CD4-positive, alpha-beta T cell treated with Interleukin-15 for 4 hours (primary cell): ENCODE data around the gene RIPOR1.
"Not testable (repeated sequence)": the region's sequence is repeated elsewhere in the genome, so short reads cannot be mapped to it uniquely, and the experiment has no call there.

Source experiments
- DNase-seq: peaks from one replicate; pipeline ENCODE4 v3.0.0-alpha.2; 2020; ENCODE audit warnings: low spot score

The RIPOR1 gene

DNA sequence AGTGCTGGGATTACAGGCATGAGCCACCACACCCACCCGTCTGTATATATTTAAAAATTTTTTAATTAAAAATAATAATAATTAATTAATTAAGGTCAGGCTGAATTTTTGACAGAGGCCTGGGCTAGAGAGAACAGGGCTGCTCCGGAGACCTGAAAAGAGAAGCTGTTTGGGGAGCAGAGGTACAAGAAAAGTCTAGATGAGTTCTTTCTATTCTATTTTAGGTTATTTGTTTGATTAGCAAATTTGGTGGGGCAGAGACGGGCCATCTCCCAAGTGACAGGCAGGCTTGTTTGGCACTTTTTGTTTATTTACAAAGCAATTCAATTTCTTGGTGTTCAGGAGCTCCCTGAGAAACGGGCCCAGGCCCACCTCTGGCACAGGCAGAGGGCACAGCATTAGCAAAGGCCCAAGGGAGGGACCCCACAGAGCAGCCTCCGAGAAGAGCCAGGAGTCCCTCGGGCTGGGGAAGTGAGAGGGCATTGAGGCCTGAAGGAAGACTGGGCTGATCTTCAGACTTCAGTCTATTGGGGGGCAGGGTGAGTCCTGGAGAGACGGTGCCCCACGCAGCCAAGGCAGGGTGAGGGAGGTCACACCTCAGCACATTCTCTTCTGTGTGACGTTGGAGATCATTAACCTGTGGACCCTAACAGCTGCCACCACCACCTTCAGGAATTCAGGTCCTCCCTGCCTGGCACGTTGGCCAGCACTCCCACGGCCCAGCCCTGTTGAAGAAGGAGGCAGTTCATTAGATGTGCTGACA, 10.8 kb upstream of the RIPOR1 start:
- no peak for DNase-seq

DNA sequence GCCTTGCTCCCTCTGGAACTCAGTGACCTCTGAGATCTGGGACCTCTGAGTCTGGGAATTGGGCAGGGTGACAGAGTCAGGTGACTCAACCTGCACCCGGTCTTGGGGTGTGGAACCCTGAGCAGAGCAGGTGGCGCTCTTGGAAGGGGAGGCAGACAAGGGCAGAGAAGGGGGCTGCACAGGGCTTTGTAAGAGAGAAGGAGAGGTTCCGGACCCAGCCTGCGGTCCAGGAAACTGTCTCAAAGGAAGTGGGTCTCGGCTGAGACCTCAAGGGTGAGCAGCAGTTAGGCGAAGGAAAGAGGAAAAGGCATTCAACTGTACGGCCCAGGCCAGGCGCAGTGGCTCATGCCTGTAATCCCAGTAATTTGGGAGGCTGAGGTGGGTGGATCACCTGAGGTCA, 10.0 kb upstream of the RIPOR1 start:
- DNase-seq, result no peak

GRCh38 chr16:67519242-67519641, 9.4 kb upstream of the RIPOR1 start:
- no peak for DNase-seq

DNA sequence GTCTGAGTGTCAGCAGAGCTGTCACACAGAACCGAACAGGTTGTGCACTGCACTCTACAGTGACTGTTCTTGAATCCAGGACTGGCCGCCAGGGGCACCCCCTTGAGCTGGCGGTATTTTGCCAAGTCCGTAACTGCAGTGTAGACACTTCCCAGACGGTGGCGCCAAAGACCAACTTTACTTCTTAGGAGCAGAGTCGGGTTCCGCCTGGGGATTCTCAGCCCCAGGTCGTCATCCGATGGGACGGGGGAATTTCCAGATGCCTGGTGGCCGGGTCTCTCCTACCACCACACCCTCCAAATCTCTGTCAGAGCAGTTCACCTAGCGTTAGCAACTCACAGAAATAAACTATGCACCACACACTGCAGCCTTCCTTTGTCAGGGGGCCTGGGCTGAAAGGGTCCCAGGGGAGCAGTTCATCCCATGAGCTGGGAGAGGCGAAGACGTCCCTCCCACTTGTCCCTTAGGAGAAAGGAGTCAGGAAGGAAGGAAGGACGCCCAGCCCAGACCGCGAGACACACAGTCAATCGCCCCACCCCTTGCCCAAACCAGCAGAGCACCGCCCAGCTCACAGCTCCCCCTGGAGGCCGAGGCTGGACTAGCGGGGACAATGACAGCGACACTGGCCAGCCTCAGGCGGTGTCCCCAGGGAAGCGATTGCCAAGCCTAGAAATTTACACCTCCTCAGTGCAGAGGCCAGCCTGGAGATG, 7.4 kb upstream of the RIPOR1 start:
- DNase-seq, result peak; percentile 98

GRCh38 chr16:67525176-67525860, 3.3 kb upstream of the RIPOR1 start:
- DNase-seq, result no peak

DNA sequence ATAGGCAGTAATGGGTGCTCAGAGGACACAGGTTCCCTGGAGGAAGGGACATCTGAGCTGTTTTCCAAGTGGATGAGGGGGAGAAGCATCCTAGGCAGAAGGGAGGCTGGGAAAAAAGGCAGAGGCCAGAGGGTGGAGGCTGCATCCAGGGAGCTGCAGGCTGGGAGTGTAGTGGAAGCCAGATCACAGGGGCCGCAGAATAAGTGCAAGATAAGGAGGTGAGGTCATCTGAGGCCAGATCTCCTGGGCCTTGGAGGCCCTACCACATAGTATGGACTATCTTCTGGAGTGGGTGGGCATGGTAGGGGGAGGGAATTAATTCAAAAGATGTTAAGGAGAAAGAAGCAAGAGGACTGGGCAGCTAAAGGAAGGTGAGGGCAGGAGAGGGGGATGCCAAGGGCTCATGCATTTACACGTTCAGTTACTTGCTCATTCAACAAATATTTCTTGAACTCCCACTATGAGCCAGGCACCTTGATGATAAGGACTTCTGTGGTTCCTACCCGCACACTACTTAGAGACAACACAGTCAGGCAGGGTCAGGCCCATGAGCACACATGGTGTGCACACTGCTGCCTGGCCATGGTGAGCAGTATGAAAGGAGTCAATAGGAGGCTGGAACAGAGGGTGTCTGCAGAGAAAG, 2.4 kb upstream of the RIPOR1 start:
- no peak for DNase-seq

DNA sequence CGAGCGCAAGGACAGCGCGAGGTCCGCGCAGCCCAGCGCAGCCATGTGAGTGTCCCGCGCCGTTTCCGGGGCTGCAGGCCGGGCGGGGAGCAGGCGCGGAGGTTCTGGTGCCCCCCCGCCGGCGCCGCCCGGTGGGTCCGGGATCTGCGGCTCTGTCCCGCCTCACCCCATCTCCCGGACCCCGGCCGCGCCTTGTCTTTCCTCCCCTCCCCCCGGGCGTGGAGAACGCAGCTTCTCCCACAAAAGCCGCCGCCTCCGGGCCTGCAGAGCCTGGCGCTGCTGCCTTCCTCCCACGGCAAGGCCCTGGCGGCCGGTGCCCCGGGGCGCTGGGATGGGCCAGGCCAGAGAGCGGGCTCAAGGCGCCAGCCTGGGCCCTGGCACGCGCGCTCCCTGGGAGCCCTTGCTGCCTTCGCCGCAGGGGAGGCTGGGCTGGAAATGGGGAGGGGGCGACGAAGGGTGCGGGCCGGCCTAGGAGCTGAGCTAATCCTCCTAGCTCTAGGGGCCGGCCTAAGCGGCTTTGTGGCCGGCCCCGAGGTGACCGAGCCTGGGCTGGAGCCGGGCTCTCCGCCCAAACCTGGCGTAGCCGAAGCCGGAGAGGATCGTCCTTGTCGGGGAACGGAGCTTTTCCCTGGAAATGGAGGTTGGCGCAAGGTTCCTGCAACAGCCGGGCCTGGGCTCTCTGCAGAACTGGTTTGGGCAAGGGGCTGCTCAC, 397 bp downstream of the RIPOR1 start:
- DNase-seq, result no peak

DNA sequence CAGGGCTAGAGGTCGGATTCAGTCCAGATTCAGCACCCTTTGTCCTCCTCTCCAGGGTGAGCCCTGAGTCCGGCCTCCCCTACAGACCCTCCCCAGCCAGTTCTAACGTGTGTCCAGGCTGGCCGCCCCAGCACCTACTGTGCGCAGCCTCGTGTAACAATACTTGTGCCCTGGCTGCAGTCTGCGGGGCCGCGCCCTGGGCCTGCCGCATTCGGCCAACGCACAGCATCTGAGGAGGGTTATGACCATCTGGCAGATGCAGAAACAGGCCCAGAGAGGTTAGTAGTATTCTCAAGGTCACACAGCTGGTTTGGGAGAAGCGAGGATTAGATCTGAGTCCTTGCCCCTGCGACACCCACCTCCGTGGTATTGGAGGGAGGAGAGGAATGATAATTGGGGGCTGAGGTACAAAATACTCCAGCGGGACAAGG, 968 bp downstream of the RIPOR1 start:
- no peak for DNase-seq

GRCh38 chr16:67530013-67530939, 1.6 kb downstream of the RIPOR1 start:
- DNase-seq, result no peak

- DNase-seq, result no peak
Measured at GRCh38 chr16:67531247-67531646, 2.6 kb downstream of the RIPOR1 start.

GRCh38 chr16:67533024-67533560, 4.5 kb downstream of the RIPOR1 start:
- no peak for DNase-seq

DNA sequence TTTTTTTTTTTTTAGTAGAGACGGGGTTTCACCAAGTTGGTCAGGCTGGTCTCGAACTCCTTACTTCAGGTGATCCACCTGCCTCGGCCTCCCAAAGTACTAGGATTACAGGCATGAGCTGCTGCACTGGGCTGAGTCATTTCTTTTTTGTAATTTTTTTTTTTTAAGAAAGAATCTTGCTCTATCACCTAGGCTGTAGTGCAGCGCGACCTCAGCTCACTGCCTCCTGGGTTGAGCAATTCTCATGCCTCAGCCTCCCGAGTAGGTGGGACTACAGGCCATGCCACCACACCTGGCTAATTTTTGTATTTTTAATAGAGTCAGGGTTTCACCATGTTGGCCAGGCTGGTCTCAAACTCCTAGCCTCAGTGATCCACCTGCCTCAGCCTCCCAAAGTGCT, 5.4 kb downstream of the RIPOR1 start:
- not testable (repeated sequence) for DNase-seq

DNA sequence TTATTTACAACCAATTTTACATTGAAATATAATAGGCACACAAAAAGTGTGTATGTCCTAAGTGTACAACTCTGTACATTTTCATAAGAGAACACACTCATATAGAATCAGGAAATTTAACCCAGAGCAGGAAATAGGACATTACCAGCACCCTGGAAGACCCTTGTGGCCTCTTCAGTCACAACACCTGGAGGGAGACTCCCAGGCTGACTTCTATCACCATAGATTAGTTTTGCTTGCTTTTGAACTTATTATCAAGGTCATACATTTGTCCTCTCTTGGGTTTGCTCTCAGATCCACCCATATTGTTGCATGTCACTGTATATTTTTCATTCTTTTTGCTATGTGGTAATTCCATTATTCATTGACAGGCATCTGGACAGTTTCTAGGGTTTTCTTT, 5.8 kb downstream of the RIPOR1 start:
- DNase-seq, result no peak

- no peak for DNase-seq
Measured at GRCh38 chr16:67535201-67535600, 6.6 kb downstream of the RIPOR1 start.

- DNase-seq, result peak; percentile 55
Measured at GRCh38 chr16:67537270-67537635, 8.6 kb downstream of the RIPOR1 start.

DNA sequence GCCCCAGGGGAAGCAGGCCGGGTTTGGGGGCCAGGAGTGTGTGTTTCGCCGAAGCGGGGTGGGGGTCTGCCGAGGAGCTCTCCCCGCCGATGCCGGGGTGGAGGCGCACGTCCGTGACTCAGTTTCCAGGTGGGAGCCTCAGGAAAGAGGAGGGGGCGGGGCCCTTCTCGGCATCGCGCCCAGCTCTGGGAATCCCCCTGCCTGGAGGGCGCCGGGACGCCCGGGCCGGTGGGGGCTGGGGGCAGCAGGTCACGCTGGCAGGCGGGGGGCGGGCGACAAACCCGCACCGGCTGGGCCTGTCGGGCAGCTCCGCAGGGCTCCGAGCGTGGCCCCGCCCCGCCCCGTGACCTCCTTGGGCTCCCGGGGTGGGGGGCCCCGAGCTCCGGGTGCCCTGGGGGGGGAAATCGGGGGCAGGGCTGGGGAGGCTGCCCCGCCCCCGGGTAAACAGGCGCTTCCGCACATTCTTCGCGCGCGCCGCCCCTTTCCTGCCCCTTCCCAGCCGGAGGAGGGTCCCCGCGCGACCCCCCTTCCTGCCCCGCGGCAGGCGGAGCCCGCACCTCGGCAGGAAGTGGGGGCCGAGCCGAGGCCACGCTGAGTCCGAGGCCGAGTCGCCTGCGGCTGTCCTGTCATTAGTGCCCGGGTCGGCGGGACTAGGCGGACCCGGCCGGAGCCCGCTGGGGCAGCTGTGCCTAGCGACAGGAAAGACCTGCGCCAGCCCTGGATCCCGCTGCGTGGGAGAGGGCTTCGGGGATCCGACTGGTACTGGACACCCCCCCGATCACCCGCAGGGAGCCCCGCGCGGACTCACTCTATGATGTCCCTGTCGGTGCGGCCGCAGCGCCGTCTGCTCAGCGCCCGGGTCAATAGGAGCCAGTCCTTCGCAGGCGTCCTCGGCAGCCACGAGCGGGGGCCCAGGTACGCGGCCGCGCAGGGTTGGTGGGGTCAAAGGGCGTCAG, 9.3 kb downstream of the RIPOR1 start:
- DNase-seq, result peak; percentile 70

DNA sequence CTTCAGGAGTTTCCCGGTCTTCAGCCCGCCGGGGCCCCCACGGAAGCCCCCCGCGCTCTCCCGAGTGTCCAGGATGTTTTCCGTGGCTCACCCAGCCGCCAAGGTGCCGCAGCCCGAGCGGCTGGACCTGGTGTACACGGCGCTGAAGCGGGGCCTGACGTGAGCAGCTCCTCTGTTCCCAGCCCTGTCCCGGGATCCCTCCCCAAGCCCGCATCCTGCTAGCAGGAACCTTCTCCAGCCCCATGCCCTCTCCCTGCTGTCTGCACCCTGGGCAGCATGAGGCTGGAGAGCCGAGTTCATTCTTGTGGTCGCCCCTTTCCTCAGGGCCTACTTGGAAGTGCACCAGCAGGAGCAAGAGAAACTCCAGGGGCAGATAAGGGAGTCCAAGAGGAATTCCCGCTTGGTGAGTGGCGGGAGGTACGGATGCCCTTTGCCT, 10.1 kb downstream of the RIPOR1 start:
- DNase-seq, result no peak

DNA sequence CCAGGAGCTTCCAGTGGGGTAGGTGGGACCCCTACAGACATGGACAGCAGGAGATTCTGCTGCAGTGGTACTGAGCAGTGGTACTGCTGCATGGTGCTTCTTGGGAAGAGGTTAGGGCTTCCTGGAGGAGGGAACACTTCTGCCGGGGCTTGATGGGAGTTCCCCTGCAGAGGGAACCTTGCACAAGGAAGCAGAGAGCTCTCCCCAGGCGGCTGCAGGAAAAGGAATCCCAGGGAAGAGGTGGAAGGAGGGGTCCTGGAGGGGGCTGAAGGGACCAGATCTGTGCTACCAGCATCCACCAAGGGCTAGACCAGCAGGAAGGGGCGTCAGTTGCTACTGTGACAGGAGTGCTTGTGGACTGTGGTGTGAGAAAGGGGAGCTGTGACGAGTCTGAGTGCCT, 10.6 kb downstream of the RIPOR1 start:
- no peak for DNase-seq
